ENCODE data around the gene GCHFR. TPM values are rescaled to one million over a fixed set of nuclear protein-coding genes. Genes with fewer than 3 reads are reported as not detected.

The GCHFR gene
- polyA plus RNA-seq, 1 donor from 2014 or later: 7.2 TPM

DNA sequence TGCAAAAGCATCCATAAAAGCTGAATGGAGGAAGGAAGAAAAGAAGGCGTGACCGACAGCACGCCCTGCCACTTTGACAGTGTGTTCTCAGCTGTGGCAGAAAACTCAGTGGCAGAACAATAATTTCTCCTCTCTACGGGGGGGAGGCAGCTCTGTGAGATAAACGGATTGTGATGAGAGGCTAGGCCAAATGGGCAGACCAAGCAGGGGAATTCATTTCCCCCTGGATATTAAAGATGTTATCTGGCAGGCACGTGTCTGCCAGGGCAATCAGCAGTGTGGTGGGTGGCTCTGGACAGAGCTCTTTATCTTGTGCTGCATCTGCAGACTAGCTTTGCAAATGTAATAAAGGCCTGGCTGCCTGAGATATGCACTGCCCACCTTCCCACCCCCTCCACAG is 6.9 kb upstream of the GCHFR start:
- H3K9me3 ChIP-seq (ENCODE audit: low read length): no peaks in the 10 kb centered on the region
- H2AFZ ChIP-seq (ENCODE audit: low read depth, low read length): no peak overlapping the region
- H3K27me3 ChIP-seq (ENCODE audit: insufficient read depth, low read depth, low read length): no peaks in the 10 kb centered on the region
- TF ChIP-seq SMC3 (conservative IDR thresholded peaks at IDR 0.05; ENCODE audit: poor library complexity): no peak
- no peak for TF ChIP-seq TAF1 (IDR thresholded peaks at IDR 0.05; ENCODE audit: low read depth)
- TF ChIP-seq, protein P1, sequence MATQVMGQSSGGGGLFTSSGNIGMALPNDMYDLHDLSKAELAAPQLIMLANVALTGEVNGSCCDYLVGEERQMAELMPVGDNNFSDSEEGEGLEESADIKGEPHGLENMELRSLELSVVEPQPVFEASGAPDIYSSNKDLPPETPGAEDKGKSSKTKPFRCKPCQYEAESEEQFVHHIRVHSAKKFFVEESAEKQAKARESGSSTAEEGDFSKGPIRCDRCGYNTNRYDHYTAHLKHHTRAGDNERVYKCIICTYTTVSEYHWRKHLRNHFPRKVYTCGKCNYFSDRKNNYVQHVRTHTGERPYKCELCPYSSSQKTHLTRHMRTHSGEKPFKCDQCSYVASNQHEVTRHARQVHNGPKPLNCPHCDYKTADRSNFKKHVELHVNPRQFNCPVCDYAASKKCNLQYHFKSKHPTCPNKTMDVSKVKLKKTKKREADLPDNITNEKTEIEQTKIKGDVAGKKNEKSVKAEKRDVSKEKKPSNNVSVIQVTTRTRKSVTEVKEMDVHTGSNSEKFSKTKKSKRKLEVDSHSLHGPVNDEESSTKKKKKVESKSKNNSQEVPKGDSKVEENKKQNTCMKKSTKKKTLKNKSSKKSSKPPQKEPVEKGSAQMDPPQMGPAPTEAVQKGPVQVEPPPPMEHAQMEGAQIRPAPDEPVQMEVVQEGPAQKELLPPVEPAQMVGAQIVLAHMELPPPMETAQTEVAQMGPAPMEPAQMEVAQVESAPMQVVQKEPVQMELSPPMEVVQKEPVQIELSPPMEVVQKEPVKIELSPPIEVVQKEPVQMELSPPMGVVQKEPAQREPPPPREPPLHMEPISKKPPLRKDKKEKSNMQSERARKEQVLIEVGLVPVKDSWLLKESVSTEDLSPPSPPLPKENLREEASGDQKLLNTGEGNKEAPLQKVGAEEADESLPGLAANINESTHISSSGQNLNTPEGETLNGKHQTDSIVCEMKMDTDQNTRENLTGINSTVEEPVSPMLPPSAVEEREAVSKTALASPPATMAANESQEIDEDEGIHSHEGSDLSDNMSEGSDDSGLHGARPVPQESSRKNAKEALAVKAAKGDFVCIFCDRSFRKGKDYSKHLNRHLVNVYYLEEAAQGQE (IDR thresholded peaks at IDR 0.05; ENCODE audit: borderline replicate concordance): no peak
- no peak for TF ChIP-seq POLR2AphosphoS5 (IDR thresholded peaks at IDR 0.05)
- TF ChIP-seq CTCF (IDR thresholded peaks at IDR 0.05; ENCODE audit: poor library complexity, severe bottlenecking): no peak
- no peak for TF ChIP-seq MXI1 (conservative IDR thresholded peaks at IDR 0.05; ENCODE audit: poor library complexity, severe bottlenecking)
- TF ChIP-seq RAD21 (conservative IDR thresholded peaks at IDR 0.05): no peak
- no peak for TF ChIP-seq EZH2 (IDR thresholded peaks at IDR 0.05; ENCODE audit: borderline replicate concordance, insufficient read depth, low read length, poor library complexity, severe bottlenecking)
- TF ChIP-seq EP300 (conservative IDR thresholded peaks at IDR 0.05; ENCODE audit: poor library complexity, severe bottlenecking): no peak
- no peaks in the 10 kb centered on the region for H3K36me3 ChIP-seq (ENCODE audit: insufficient read depth, low read length)
- no peak overlapping the region for H3K9ac ChIP-seq (ENCODE audit: low read length)
- H3K79me2 ChIP-seq (replicated peaks; ENCODE audit: insufficient read depth, low read length): peaks cover 12% of the 10 kb centered on the region
- no peak overlapping the region for H3K4me3 ChIP-seq (ENCODE audit: low read length)
- no peaks in the 10 kb centered on the region for H4K20me1 ChIP-seq (ENCODE audit: insufficient read depth)
- no peaks in the 10 kb centered on the region for H3F3A ChIP-seq (ENCODE audit: insufficient read depth, low read length, poor library complexity, severe bottlenecking)
- no peak overlapping the region for H3K4me2 ChIP-seq (ENCODE audit: low read length)
- no peaks in the 10 kb centered on the region for H3K9me2 ChIP-seq (ENCODE audit: insufficient read depth, low read length)
- no peak overlapping the region for H3K27ac ChIP-seq (ENCODE audit: low read length)

DNA sequence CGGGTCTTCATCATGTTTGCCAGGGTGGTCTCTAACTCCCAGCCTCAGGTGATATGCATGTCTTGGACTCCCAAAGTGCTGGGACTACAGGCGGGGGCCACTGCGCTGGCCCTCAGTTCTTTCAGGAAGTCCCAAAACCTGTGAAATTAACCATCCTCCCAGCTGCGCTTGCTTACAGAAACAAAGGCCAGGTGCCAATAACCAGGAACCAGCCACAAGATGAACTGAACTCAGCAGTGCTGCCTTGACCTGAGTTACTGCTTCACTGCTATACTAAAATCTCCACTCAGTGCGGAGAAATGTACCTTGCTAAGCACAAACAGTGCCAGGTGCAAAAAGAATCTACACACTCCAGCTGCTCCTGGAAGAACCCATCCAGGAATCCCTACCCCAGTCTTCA is 3.9 kb upstream of the GCHFR start:
- Histone ChIP-seq H4K20me1 (ENCODE audit: insufficient read depth) (no peaks in the 10 kb centered on the region), H3K4me2 (ENCODE audit: low read length) (no peak overlapping the region), H3K36me3 (ENCODE audit: insufficient read depth, low read length) (no peaks in the 10 kb centered on the region), H3K9ac (ENCODE audit: low read length) (no peak overlapping the region), H3K79me2 (replicated peaks; ENCODE audit: insufficient read depth, low read length) (no peaks in the 10 kb centered on the region), H3K27me3 (ENCODE audit: insufficient read depth, low read depth, low read length) (peaks cover 20% of the 10 kb centered on the region), H2AFZ (ENCODE audit: low read depth, low read length) (no peak overlapping the region), H3K9me3 (ENCODE audit: low read length) (no peaks in the 10 kb centered on the region), H3K9me2 (ENCODE audit: insufficient read depth, low read length) (no peaks in the 10 kb centered on the region), H3K4me3 (ENCODE audit: low read length) (no peak overlapping the region), H3K27ac (ENCODE audit: low read length) (no peak overlapping the region), H3F3A (ENCODE audit: insufficient read depth, low read length, poor library complexity, severe bottlenecking) (no peaks in the 10 kb centered on the region)
- TF ChIP-seq SMC3 (conservative IDR thresholded peaks at IDR 0.05; ENCODE audit: poor library complexity) (no peak), POLR2AphosphoS5 (IDR thresholded peaks at IDR 0.05) (no peak), MXI1 (conservative IDR thresholded peaks at IDR 0.05; ENCODE audit: poor library complexity, severe bottlenecking) (no peak), TAF1 (IDR thresholded peaks at IDR 0.05; ENCODE audit: low read depth) (no peak), CTCF (IDR thresholded peaks at IDR 0.05; ENCODE audit: poor library complexity, severe bottlenecking) (no peak)

Measured in neural cell (in vitro differentiated cells).